BE2C (cell line): ENCODE results near the gene MAK.

Source experiments
- DNase-seq: peaks from one replicate; pipeline ENCODE4 v3.0.0-alpha.2; 2020
- H3K27me3 ChIP-seq: fragments of 250-450 bp; sonication (Bioruptor Pico); 2 replicates; pipeline ENCODE4 v1.5.1; 2020; ENCODE audit warnings: mild to moderate bottlenecking
- H3K36me3 ChIP-seq: fragments of 250-450 bp; sonication (Bioruptor Pico); 2 replicates; pipeline ENCODE4 v1.5.1; 2020; ENCODE audit warnings: mild to moderate bottlenecking
- H3K4me1 ChIP-seq: fragments of 250-450 bp; sonication (Bioruptor Pico); 2 replicates; pipeline ENCODE4 v1.5.1; 2020
- H3K4me3 ChIP-seq: 2 replicates; pipeline ENCODE4 v1.5.1; 2011; ENCODE audit warnings: low read depth, low read length
- H3K9me3 ChIP-seq: fragments of 250-450 bp; sonication (Bioruptor Pico); 2 replicates; pipeline ENCODE4 v1.5.1; 2020
- CTCF ChIP-seq: IDR thresholded peaks from 2 replicates; pipeline ENCODE4 v1.5.1; 2012; ENCODE audit warnings: mild to moderate bottlenecking, low read depth, low read length

Gene MAK

GRCh38 chr6:10778230-10778629, 60.1 kb downstream of the MAK start:
- DNase-seq: no peak
- TF ChIP-seq CTCF: no peak
- no peaks in the 10 kb centered on the region for H3K36me3 ChIP-seq

GRCh38 chr6:10771371-10771894, 66.9 kb downstream of the MAK start:
- Histone ChIP-seq H3K36me3 (no peaks in the 10 kb centered on the region; the same call in 1 of the 2 replicates), H3K9me3 (no peaks in the 10 kb centered on the region), H3K27me3 (no peaks in the 10 kb centered on the region), H3K4me1 (no peaks in the 10 kb centered on the region), H3K4me3 (no peak overlapping the region)
- DNase-seq: no peak
- TF ChIP-seq CTCF: no peak

More at GRCh38 chr6:10778230-10778629, 60.1 kb downstream of the MAK start:
- H3K27me3 ChIP-seq: no peaks in the 10 kb centered on the region
- no peak overlapping the region for H3K4me3 ChIP-seq
- no peaks in the 10 kb centered on the region for H3K9me3 ChIP-seq
- H3K4me1 ChIP-seq: no peaks in the 10 kb centered on the region

GRCh38 chr6:10769419-10769818, 68.9 kb downstream of the MAK start:
- no peak for DNase-seq
- no peaks in the 10 kb centered on the region for H3K27me3 ChIP-seq
- no peaks in the 10 kb centered on the region for H3K4me1 ChIP-seq
- H3K9me3 ChIP-seq: no peaks in the 10 kb centered on the region
- no peak overlapping the region for H3K4me3 ChIP-seq
- no peak for TF ChIP-seq CTCF
- no peaks in the 10 kb centered on the region; the same call in 1 of the 2 replicates for H3K36me3 ChIP-seq

- Histone ChIP-seq H3K36me3 (no peaks in the 10 kb centered on the region; the same call in 1 of the 2 replicates), H3K27me3 (no peaks in the 10 kb centered on the region), H3K4me1 (no peaks in the 10 kb centered on the region), H3K4me3 (no peak overlapping the region), H3K9me3 (no peaks in the 10 kb centered on the region)
- TF ChIP-seq CTCF: no peak
- DNase-seq: no peak
Observed at GRCh38 chr6:10763006-10763405, 75.3 kb downstream of the MAK start.

- no peak for DNase-seq
- Histone ChIP-seq H3K27me3 (no peaks in the 10 kb centered on the region), H3K4me3 (no peak overlapping the region), H3K4me1 (no peaks in the 10 kb centered on the region), H3K36me3 (peaks cover 5% of the 10 kb centered on the region), H3K9me3 (no peaks in the 10 kb centered on the region)
- TF ChIP-seq CTCF: no peak
Observed at GRCh38 chr6:10759884-10760329, 78.4 kb downstream of the MAK start.

GRCh38 chr6:10759312-10759839, 79.0 kb downstream of the MAK start:
- H3K9me3 ChIP-seq: no peaks in the 10 kb centered on the region
- H3K4me1 ChIP-seq: no peaks in the 10 kb centered on the region
- TF ChIP-seq CTCF: peak; percentile 50
- peaks cover 11% of the 10 kb centered on the region for H3K36me3 ChIP-seq
- no peak for DNase-seq
- no peak overlapping the region for H3K4me3 ChIP-seq
- H3K27me3 ChIP-seq: no peaks in the 10 kb centered on the region
